GM12878 (cell line): ENCODE results near the gene RASA4.
"Not testable (repeated sequence)": the region's sequence is repeated elsewhere in the genome, so short reads cannot be mapped to it uniquely, and the experiment has no call there.

Source experiments
- POLR2A ChIP-seq: IDR thresholded peaks from 2 replicates; pipeline ENCODE4 v1.6.1; 2011; ENCODE audit warnings: low read depth, mild to moderate bottlenecking, low read length
- TF ChIP-seq, protein P1 (sequence below): IDR thresholded peaks from 2 replicates; pipeline ENCODE4 v1.6.1; 2012; ENCODE audit warnings: improper control_type of control experiment, low read depth, low read length; ENCODE audit not compliant: insufficient replicate concordance

DNA sequence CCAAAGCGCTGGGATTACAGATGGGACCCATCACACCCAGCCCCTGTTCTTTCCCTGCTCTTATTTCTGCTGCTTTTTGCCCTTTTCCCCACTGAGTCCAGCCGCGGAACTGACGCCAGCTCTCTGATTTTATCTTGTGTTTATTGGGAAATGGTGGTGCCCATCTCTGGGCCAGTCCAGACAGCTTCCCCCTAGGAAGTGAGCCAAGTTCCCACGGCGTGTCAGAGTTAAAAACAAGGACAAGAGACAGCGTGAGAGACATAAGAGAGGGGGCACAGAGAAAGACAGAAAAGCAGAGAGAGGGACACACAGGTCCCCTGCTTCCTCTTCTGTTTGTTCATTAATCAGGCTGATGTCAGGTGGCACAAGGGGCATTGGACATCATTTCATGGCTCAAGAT lies 85.0 kb downstream of the RASA4 start:
- TF ChIP-seq, protein P1, sequence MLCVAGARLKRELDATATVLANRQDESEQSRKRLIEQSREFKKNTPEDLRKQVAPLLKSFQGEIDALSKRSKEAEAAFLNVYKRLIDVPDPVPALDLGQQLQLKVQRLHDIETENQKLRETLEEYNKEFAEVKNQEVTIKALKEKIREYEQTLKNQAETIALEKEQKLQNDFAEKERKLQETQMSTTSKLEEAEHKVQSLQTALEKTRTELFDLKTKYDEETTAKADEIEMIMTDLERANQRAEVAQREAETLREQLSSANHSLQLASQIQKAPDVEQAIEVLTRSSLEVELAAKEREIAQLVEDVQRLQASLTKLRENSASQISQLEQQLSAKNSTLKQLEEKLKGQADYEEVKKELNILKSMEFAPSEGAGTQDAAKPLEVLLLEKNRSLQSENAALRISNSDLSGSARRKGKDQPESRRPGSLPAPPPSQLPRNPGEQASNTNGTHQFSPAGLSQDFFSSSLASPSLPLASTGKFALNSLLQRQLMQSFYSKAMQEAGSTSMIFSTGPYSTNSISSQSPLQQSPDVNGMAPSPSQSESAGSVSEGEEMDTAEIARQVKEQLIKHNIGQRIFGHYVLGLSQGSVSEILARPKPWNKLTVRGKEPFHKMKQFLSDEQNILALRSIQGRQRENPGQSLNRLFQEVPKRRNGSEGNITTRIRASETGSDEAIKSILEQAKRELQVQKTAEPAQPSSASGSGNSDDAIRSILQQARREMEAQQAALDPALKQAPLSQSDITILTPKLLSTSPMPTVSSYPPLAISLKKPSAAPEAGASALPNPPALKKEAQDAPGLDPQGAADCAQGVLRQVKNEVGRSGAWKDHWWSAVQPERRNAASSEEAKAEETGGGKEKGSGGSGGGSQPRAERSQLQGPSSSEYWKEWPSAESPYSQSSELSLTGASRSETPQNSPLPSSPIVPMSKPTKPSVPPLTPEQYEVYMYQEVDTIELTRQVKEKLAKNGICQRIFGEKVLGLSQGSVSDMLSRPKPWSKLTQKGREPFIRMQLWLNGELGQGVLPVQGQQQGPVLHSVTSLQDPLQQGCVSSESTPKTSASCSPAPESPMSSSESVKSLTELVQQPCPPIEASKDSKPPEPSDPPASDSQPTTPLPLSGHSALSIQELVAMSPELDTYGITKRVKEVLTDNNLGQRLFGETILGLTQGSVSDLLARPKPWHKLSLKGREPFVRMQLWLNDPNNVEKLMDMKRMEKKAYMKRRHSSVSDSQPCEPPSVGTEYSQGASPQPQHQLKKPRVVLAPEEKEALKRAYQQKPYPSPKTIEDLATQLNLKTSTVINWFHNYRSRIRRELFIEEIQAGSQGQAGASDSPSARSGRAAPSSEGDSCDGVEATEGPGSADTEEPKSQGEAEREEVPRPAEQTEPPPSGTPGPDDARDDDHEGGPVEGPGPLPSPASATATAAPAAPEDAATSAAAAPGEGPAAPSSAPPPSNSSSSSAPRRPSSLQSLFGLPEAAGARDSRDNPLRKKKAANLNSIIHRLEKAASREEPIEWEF, result not testable (repeated sequence)
- not testable (repeated sequence) for TF ChIP-seq POLR2A
